Superior temporal gyrus (tissue), 1 donor: ENCODE data around the gene SERP2.
A peak's percentile ranks its signal among the peaks of the same experiment; 100 is the strongest.

Source experiments
- DNase-seq: peaks from one replicate; pipeline ENCODE4 v3.0.0-alpha.2; 2016; ENCODE audit errors: extremely low spot score

SERP2 gene

GRCh38 chr13:44435142-44435918, 61.7 kb downstream of the SERP2 start:
- DNase-seq, result peak; percentile 93

GRCh38 chr13:44435919-44436510, 62.4 kb downstream of the SERP2 start:
- peak; percentile 60 for DNase-seq

GRCh38 chr13:44436589-44437337, 63.1 kb downstream of the SERP2 start:
- peak; percentile 97 for DNase-seq

GRCh38 chr13:44437356-44438233, 64.0 kb downstream of the SERP2 start:
- peak; percentile 95 for DNase-seq

GRCh38 chr13:44438234-44438579, 64.6 kb downstream of the SERP2 start:
- DNase-seq, result no peak

GRCh38 chr13:44439452-44440024, 65.9 kb downstream of the SERP2 start:
- no peak for DNase-seq

GRCh38 chr13:44440046-44440608, 66.5 kb downstream of the SERP2 start:
- no peak for DNase-seq
